MM.1S (cell line): ENCODE data around the gene PLBD2.

ENCODE experiments used
- CTCF ChIP-seq: fragments of 300-600 bp; sonication (generic); IDR thresholded peaks from 2 replicates; pipeline ENCODE4 v1.5.1; 2016; ENCODE audit warnings: antibody characterized with exemption, low read length, mixed read lengths
- EZH2 ChIP-seq: fragments of 300-600 bp; sonication (generic); optimal IDR thresholded peaks from 2 replicates; pipeline ENCODE3; 2017; ENCODE audit warnings: low read depth, mild to moderate bottlenecking, antibody characterized with exemption, low read length, mixed read lengths
- EZH2phosphoT487 ChIP-seq: fragments of 300-600 bp; sonication (generic); IDR thresholded peaks from 2 replicates; pipeline ENCODE4 v1.6.1; 2018; ENCODE audit warnings: antibody characterized with exemption, low read length

GRCh38 chr12:113384778-113385177, 26.4 kb downstream of the PLBD2 start:
- TF ChIP-seq CTCF (no peak), EZH2phosphoT487 (no peak), EZH2 (no peak)
